HG02623 (cell line): Measurements from ENCODE around the gene VTI1A.
"Not testable (repeated sequence)": the region's sequence is repeated elsewhere in the genome, so short reads cannot be mapped to it uniquely, and the experiment has no call there.

ENCODE experiments used
- ATAC-seq: cut with Tn5 transposase; IDR thresholded peaks from one replicate; pipeline ENCODE4 v1.9.1; 2021; ENCODE audit warnings: moderate library complexity; ENCODE audit not compliant: unreplicated experiment

VTI1A gene

DNA sequence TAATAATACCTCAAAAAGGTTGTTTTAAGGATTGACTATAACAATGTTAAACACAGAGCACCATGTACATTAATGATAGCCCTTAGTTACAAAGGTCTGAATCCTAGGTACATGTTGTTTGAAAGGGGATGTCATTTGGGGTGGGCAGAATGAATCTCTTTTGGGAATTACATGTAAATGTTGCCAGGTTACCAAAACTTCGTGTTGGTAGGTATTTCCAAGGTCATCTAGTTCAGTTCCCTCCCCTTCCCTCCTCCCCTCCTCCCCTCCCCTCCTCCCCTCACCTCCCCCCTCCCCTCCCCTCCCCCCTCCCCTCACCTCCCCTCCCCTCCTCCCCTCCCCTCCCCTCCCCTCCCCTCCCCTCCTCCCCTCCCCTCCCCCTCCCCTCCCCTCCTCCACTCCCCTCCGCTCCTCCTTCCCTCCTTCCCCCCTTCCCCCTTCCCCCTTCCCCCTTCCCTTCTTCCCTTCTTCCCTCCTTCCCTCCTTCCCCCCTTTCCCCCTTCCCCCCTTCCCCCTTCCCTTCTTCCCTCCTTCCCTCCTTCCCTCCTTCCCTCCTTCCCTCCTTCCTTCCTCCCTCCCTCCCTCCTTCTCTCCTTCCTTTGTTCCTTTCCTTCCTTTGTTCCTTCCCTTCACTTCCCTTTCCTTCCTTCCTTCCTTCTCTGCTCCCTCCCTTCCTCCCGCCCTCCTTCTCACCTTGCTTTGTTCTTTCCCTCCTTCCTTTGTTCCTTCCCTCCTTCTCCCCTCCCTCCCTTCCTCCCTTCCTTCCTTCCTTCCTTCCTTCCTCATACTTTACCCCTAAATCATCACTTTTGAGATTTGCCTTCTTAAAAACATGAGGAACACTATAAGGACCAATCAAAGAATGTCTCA is 8.1 kb downstream of the VTI1A start:
- no peak for ATAC-seq

- ATAC-seq = no peak
These were observed 9.5 kb downstream of the VTI1A start for GRCh38 chr10:112456533-112456932.

DNA sequence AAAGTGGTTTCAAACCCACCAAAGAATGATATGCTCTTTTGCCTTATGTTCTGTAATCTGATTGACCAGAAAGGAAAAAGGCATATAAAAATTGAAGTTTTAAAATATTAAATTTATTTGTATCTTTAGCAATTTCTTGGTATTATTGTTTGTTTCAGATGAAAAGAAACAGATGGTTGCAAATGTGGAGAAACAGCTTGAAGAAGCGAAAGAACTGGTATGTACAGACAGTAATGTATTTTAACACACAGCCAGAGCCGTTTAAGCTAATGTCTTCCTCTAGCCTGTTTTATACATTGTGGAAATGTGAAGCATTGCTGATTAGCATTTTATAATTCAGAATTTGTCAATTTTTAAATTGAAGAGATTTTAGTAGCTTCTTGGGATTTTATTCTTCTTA is 13.4 kb downstream of the VTI1A start:
- ATAC-seq = no peak

- no peak for ATAC-seq
These were observed 14.2 kb downstream of the VTI1A start for GRCh38 chr10:112461029-112461887.

GRCh38 chr10:112464074-112464473 is 17.1 kb downstream of the VTI1A start:
- not testable (repeated sequence) for ATAC-seq

DNA sequence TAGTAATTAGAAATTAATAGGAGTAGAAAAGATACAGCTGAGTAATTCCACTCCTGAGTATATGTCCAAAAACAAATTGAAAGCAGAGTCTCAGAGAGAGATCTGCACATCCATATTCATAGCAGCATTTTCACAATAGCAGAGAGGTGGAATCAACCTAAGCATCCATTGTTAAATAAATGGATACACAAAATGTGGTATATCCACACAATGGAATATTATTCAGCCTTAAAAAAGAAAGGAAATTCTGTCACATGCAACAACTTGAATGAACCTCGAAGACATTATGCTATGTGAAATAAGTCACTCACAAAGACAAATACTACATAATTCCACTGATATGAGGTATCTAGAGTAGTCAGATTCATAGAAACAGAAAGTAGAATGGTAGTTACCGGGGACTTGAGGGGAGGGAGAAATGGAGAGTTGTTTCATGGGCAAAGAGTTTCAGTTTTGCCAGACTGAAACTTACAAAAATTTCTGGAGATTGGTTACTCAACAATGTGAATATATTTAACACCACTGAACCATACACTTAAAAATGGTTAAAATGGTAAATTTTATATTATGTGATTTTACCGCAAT is 18.4 kb downstream of the VTI1A start:
- ATAC-seq = peak; percentile 71

GRCh38 chr10:112466802-112467201 is 19.8 kb downstream of the VTI1A start:
- ATAC-seq = no peak

GRCh38 chr10:112467541-112468075 is 20.6 kb downstream of the VTI1A start:
- ATAC-seq = no peak

- peak; percentile 60 for ATAC-seq
These were observed 25.0 kb downstream of the VTI1A start for GRCh38 chr10:112471878-112472487.

- no peak for ATAC-seq
These were observed 28.7 kb downstream of the VTI1A start for GRCh38 chr10:112475575-112476218.

DNA sequence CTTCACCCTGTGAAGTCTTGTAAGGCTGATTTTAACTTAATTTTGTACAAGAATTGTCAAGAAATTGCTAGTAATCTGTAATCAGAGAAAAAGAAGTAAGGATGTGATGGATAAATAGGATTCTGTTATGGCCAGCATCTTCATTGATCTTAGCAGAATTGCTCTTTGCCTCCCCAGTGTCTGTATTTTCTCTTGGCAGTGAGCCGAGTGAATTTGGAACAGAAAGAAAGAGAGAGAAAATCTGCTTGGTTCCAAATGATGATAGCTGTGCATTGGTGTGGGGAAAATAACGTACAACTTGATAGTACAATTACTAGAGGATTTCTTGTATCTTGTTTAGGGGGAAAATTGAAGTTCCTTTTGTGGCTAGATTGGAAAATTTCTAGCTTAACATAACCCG is 34.6 kb downstream of the VTI1A start:
- ATAC-seq = no peak

DNA sequence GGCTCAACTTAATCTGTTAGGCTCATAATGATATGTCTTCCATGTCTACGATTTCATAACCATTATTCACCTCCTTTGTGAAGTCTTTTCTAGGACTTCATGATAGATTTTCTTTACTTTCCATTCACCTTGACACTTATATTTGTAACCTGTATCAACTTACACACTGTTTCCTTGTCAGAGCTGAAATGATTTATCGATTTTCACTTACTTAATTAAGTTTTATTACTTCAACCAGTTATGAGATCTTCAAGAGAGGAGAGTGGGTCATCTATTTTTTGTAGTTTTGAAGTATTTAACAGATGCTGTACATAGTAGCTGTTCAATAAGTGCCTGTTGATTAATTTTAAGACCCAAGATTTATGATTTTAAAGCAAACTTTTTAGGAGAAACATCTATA is 37.4 kb downstream of the VTI1A start:
- ATAC-seq = no peak

DNA sequence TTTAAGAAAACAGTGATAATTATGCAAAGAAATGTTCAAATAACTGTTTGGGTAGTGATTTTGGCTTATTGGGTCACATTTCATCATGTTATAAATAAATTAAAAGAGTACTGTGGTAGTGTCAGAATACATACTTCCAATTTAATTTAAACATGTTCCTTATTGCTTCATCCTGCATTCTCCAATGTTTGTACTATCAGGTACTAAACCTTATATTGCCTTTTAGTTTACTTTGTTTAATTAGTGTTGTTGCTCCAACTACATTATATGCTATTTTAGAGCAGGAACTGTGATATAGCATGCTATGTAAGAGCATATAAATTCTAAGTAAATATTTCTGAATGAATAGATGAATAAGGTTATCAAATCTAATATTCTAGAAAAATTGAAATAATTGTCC is 40.9 kb downstream of the VTI1A start:
- ATAC-seq = no peak

DNA sequence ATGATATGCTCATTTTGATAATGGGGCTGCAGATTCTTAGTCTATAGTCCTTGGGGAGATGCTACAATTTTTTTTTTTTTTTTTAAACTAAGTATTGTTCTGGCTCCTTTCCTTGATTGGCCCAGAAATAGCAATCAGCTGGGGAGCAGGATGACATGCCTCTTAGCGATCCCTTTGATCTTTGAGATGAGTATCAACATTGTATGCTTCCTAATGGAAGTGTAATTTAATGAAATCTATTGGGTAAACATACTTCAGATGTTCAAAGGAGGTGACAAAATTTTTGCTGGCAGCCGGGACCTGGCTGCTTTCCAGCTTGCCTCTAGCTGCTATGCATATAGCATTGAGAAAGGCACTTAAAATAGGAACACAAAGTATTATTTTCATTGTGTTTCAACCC is 43.5 kb downstream of the VTI1A start:
- ATAC-seq = no peak

DNA sequence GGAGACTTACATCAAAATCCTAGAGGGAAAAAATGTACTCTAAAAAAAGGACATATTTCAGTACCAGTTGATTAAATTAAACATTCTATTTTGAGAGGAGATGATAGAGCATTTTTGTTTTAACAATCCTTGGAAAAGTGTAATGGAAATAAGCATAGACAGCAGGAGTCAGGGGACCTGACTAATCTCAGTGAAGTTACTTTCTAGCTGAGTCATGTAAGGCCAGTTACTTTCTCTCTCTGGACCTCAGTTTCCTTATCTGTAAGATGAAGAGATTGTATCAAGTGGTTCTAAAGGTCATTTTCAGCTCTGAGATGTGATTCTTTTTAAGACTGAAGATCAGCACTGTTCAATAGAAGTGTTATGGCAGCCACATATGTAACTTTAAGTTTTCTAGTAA is 44.1 kb downstream of the VTI1A start:
- ATAC-seq = no peak

GRCh38 chr10:112492736-112493135 is 45.7 kb downstream of the VTI1A start:
- ATAC-seq = no peak

DNA sequence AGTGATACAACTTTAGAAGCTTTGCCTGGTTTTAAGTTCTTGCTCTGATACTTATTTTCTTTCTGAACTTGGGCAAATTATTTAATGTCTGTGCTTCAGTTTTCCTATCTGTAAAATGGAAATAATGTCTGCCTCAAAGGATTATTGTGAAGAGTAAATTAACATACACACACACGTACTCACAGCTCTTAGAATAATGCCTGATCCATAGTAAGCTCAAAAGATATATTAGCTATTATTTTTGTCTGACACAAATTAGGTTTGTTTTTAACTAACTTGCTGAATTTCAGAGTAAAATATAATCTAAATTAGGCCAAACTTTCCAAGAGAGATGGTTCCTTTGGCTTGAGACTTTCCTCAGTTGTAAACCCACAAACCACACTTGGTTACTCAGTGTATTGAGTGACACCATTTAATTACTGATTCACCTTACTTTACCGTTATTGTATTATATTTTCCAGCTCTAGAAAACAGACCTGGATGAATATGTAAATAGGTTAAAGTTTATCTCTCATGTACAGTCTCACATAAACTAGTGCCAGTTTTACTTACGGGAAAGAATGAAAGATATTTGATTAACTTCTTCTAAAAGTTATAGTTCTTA is 50.4 kb downstream of the VTI1A start:
- ATAC-seq = no peak

DNA sequence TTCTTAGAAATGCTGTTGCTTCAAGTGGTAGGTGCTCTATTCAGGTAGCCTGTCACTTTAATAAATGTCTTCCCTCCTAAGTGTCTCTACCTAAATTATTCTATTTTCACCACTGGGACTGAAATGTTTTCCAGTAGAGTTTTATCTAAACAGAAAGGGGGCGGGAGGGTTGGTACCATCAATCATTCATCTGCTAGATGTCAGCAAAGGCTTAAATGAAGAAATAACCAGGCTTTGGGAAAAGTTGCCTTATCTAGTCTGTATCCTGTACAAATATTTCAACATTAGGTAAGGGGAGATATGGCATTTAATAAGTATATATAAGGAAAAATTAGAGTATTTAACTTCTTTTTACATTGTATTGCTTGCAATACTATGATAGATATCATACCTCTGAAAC is 51.8 kb downstream of the VTI1A start:
- no peak for ATAC-seq

DNA sequence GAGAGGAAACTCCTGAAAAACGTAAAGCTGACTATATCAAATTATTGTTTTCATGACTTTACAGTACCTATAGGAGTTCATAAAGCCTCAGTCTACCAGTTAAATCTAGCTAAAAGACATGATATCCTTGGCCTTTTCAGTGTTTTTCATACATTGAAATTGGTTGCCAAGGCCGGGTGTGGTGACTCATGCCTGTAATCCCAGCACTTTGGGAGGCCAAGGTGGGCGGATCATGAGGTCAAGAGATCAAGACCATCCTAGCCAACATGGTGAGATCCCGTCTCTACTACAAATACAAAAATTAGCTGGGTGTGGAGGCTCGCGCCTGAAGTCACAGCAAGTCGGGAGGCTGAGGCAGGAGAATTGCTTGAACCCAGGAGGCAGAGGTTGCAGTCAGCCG is 53.0 kb downstream of the VTI1A start:
- not testable (repeated sequence) for ATAC-seq

DNA sequence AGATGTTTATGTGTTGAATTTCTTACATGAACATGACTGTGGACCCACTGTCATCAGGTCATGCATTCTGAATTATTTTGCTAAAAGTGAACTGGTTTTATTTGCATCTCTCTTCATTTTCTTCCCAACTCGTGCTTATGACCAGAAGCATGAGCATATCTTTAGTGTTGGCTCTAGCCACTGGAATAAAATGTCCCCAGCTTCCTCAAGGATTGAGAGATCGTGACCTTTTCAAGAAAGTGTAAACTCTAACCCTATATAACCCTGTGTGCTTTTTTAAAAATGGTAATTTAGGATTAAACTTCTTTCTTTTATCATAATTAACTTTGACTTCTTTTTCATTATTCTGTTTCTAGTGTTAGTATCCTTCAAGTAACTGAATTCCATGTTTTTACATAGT is 55.5 kb downstream of the VTI1A start:
- ATAC-seq = no peak
